Measurements from ENCODE around the gene MFSD1.

MFSD1 gene

DNA sequence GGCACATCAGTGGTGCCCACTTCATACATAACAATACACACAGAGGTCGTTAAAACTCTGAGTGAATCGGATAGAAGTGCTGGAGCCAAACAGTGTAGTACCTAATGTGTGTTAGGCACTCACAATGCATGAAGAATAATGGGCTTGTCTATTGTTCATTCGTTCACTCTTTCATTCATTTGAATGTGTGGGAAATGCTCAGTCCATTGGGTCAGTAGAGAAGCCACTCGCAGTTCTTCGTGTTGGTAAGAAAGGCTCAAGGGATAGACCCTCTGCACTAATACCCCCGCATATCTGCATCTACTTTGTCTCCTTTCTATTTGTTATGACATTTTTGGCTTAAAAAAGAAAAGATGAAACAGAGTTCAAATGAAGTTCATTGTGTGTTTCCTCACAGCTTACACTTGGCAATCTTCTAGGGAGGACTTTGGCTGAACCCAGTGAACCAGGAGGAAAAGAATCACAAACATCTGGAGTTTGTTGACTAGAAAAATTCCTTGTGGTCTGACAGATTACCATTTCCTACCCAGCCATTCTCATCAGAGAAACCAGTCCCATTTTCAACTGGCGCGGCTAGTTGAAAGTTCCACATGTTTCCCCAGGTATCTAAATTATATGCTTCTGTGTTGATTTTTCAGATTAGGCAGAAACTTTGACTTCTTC lies 32.8 kb upstream of the MFSD1 start:
- no peak for TF ChIP-seq EZH2 (IDR thresholded peaks at IDR 0.05; ENCODE audit: borderline replicate concordance, low read depth, low read length, severe bottlenecking)
- TF ChIP-seq, protein P1, sequence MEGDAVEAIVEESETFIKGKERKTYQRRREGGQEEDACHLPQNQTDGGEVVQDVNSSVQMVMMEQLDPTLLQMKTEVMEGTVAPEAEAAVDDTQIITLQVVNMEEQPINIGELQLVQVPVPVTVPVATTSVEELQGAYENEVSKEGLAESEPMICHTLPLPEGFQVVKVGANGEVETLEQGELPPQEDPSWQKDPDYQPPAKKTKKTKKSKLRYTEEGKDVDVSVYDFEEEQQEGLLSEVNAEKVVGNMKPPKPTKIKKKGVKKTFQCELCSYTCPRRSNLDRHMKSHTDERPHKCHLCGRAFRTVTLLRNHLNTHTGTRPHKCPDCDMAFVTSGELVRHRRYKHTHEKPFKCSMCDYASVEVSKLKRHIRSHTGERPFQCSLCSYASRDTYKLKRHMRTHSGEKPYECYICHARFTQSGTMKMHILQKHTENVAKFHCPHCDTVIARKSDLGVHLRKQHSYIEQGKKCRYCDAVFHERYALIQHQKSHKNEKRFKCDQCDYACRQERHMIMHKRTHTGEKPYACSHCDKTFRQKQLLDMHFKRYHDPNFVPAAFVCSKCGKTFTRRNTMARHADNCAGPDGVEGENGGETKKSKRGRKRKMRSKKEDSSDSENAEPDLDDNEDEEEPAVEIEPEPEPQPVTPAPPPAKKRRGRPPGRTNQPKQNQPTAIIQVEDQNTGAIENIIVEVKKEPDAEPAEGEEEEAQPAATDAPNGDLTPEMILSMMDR (IDR thresholded peaks at IDR 0.05; ENCODE audit: borderline replicate concordance, extremely low read depth, low read length, poor library complexity, severe bottlenecking): no peak
- DNase-seq (no peak), ATAC-seq (ENCODE audit: insufficient read depth, low read depth) (no peak)
- Histone ChIP-seq H3K9ac (ENCODE audit: low read depth, low read length) (no peak overlapping the region), H3K9me3 (ENCODE audit: insufficient read depth, low read length, severe bottlenecking) (no peaks in the 10 kb centered on the region), H3K27ac (ENCODE audit: low read length) (no peak overlapping the region), H4K20me1 (ENCODE audit: insufficient read depth, low read length) (no peaks in the 10 kb centered on the region), H2AFZ (ENCODE audit: low read depth, low read length) (no peak overlapping the region), H3K27me3 (ENCODE audit: insufficient read depth, low read length, poor library complexity) (no peaks in the 10 kb centered on the region), H3K4me2 (ENCODE audit: insufficient read depth, low read length) (no peak overlapping the region), H3K79me2 (ENCODE audit: insufficient read depth, low read length) (no peaks in the 10 kb centered on the region), H3K4me1 (ENCODE audit: insufficient read depth, low read length) (no peaks in the 10 kb centered on the region), H3K36me3 (ENCODE audit: insufficient read depth, low read length) (no peaks in the 10 kb centered on the region), H3K4me3 (ENCODE audit: low read depth in 1 of 2, low read length in 2 of 2) (no peak overlapping the region)

DNA sequence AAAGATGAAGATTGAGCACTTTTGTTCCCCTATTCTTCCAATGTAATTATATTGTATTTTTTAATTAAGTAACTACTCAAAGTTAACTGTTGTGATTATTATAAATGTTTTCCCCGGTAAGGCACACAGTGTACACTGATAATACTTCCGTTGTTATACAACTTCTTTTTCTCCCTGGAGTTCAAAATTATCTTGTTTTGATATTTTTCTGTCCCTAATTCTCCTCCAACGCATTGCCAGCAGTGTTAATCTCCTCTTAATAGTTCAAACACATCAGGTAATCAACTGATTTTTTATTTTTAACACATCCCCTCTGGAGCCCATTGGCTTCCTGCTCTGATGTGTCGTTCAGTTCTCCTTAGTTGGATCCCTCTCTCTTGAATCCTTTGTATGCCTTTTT lies 32.3 kb upstream of the MFSD1 start:
- H3K27ac ChIP-seq (ENCODE audit: low read length): no peak overlapping the region
- TF ChIP-seq, protein P1 (IDR thresholded peaks at IDR 0.05; ENCODE audit: borderline replicate concordance, extremely low read depth, low read length, poor library complexity, severe bottlenecking): no peak

DNA sequence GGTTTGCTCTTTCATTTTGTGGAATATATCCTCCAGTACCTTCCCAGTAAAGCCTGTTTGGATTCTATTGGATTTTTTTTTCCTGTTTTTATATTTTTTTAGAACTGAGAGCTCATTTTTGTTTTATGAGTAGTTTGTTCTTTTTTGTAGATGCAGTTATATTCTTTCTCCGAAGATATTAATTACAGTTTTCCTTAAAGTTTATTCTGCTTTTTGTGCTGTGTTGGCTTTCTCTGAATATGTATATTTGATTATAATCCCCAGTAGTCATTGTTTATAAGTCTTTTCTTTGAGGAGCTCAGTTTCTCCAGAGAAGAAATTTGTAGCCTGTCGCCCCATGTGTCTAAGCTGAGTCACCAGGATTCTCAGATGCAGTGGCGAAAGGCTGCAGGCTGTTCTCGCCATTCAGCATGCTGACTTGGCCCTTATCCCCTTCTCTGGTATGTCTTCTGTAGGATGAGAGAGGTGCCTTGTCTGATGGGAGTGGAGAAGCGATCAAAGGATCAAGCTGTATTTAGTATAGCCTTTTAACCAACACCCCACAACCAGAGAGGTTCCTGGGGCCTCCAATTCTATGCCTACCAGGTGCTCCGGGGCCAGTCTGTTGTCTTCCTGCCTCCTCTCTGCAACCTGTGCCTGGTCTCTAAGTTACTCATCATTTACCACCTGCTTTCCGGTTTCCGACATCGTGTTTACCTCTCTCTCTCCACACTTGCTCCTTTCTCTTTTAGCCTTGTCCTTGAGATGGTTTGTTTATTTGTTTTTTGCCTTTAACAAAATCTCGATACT lies 31.7 kb upstream of the MFSD1 start:
- no peaks in the 10 kb centered on the region for H3K27me3 ChIP-seq (ENCODE audit: insufficient read depth, low read length, poor library complexity)
- H3K4me3 ChIP-seq (ENCODE audit: low read depth in 1 of 2, low read length in 2 of 2): no peak overlapping the region
- DNase-seq: no peak

More for the DNA sequence above, 32.3 kb upstream of the MFSD1 start:
- H3K79me2 ChIP-seq (ENCODE audit: insufficient read depth, low read length): no peaks in the 10 kb centered on the region
- no peaks in the 10 kb centered on the region for H3K9me3 ChIP-seq (ENCODE audit: insufficient read depth, low read length, severe bottlenecking)
- no peak overlapping the region for H3K4me3 ChIP-seq (ENCODE audit: low read depth in 1 of 2, low read length in 2 of 2)
- H4K20me1 ChIP-seq (ENCODE audit: insufficient read depth, low read length): no peaks in the 10 kb centered on the region
- ATAC-seq (ENCODE audit: insufficient read depth, low read depth): no peak
- DNase-seq: no peak
- H3K9ac ChIP-seq (ENCODE audit: low read depth, low read length): no peak overlapping the region
- H3K4me2 ChIP-seq (ENCODE audit: insufficient read depth, low read length): no peak overlapping the region
- no peaks in the 10 kb centered on the region for H3K36me3 ChIP-seq (ENCODE audit: insufficient read depth, low read length)
- H3K4me1 ChIP-seq (ENCODE audit: insufficient read depth, low read length): no peaks in the 10 kb centered on the region
- H2AFZ ChIP-seq (ENCODE audit: low read depth, low read length): no peak overlapping the region
- no peaks in the 10 kb centered on the region for H3K27me3 ChIP-seq (ENCODE audit: insufficient read depth, low read length, poor library complexity)

More for the DNA sequence above, 31.7 kb upstream of the MFSD1 start:
- no peaks in the 10 kb centered on the region for H3K36me3 ChIP-seq (ENCODE audit: insufficient read depth, low read length)
- H2AFZ ChIP-seq (ENCODE audit: low read depth, low read length): no peak overlapping the region
- H3K27ac ChIP-seq (ENCODE audit: low read length): no peak overlapping the region
- no peak for ATAC-seq (ENCODE audit: insufficient read depth, low read depth)
- no peaks in the 10 kb centered on the region for H4K20me1 ChIP-seq (ENCODE audit: insufficient read depth, low read length)
- no peak overlapping the region for H3K9ac ChIP-seq (ENCODE audit: low read depth, low read length)
- no peak for TF ChIP-seq EZH2 (IDR thresholded peaks at IDR 0.05; ENCODE audit: borderline replicate concordance, low read depth, low read length, severe bottlenecking)
- TF ChIP-seq, protein P1 (IDR thresholded peaks at IDR 0.05; ENCODE audit: borderline replicate concordance, extremely low read depth, low read length, poor library complexity, severe bottlenecking): no peak
- no peaks in the 10 kb centered on the region for H3K79me2 ChIP-seq (ENCODE audit: insufficient read depth, low read length)
- no peak overlapping the region for H3K4me2 ChIP-seq (ENCODE audit: insufficient read depth, low read length)
- H3K4me1 ChIP-seq (ENCODE audit: insufficient read depth, low read length): no peaks in the 10 kb centered on the region
- no peaks in the 10 kb centered on the region for H3K9me3 ChIP-seq (ENCODE audit: insufficient read depth, low read length, severe bottlenecking)
